ENCODE results near the gene ZBTB45.

DNA sequence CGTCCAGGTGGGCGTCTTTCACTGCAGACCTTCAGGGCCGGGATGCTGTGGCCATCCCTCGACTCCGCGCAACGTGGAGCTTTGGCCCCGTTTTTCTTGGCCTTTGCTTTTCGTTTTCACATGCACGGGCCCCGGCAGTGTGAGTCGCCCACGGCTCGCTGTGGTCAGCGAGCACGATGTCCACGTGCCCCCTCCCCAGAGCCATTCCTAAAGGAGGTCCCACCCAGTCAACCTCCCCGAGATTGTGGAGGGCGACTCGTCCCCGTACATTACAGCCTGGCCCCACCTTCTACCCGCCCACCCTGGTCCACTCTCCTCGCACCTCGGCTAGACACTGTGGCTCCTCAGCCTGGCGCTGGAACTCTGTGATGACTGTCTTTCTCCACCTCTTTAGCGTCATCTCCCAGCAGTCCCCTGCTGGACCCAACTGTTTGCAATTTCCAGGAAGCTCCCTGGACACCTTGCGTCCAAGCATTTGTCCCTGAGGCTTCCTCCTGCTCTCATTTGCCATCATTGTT, 43.1 kb downstream of the ZBTB45 start:
- TF ChIP-seq, protein P1, sequence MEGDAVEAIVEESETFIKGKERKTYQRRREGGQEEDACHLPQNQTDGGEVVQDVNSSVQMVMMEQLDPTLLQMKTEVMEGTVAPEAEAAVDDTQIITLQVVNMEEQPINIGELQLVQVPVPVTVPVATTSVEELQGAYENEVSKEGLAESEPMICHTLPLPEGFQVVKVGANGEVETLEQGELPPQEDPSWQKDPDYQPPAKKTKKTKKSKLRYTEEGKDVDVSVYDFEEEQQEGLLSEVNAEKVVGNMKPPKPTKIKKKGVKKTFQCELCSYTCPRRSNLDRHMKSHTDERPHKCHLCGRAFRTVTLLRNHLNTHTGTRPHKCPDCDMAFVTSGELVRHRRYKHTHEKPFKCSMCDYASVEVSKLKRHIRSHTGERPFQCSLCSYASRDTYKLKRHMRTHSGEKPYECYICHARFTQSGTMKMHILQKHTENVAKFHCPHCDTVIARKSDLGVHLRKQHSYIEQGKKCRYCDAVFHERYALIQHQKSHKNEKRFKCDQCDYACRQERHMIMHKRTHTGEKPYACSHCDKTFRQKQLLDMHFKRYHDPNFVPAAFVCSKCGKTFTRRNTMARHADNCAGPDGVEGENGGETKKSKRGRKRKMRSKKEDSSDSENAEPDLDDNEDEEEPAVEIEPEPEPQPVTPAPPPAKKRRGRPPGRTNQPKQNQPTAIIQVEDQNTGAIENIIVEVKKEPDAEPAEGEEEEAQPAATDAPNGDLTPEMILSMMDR (IDR thresholded peaks at IDR 0.05 in 8 of 11, conservative IDR thresholded peaks at IDR 0.05 in 3 of 11): no peak
- TF ChIP-seq POLR2A (IDR thresholded peaks at IDR 0.05): no peak
- TF ChIP-seq POLR2AphosphoS5 (IDR thresholded peaks at IDR 0.05): no peak

Measured in spleen (tissue), 7 donors.